Subcutaneous adipose tissue (tissue), 4 donors: ENCODE results near the gene CDH23. TPM values are rescaled to one million over a fixed set of nuclear protein-coding genes. Genes with fewer than 3 reads are reported as not detected.

ENCODE experiments used
- CTCF ChIP-seq: fragments of 450-650 bp; IDR thresholded peaks from one replicate; pipeline ENCODE4 v1.5.1; 2016; ENCODE audit warnings: low read depth, mild to moderate bottlenecking, control low read depth, antibody characterized with exemption, moderate library complexity
- total RNA-seq, 4 donors: library from RNA; depleted of rRNA; stranded (reverse); fragments of >200 nt; gene quantifications; one replicate each; pipeline ENCODE4 v1.1.0, GENCODE V29; 2016

Gene CDH23
- total RNA-seq, 4 donors from 2014 or later, result 14.3 to 74.8 (median 24.1) TPM

GRCh38 chr10:71848325-71849275, 451.9 kb downstream of the CDH23 start:
- TF ChIP-seq CTCF, result no peak

- no peak for TF ChIP-seq CTCF
These were observed 452.8 kb downstream of the CDH23 start for GRCh38 chr10:71849461-71849908.

- TF ChIP-seq CTCF, result no peak
These were observed 453.5 kb downstream of the CDH23 start for GRCh38 chr10:71850021-71850742.

GRCh38 chr10:71850743-71851464, 454.2 kb downstream of the CDH23 start, which contains the start of gene PSAP:
TSS of gene PSAP (minus strand) at chr10:71851251. CDS start at chr10:71851221, 30 bp downstream.
- no peak for TF ChIP-seq CTCF

GRCh38 chr10:71852355-71852937, 455.7 kb downstream of the CDH23 start:
- no peak for TF ChIP-seq CTCF

- no peak for TF ChIP-seq CTCF
These were observed 457.3 kb downstream of the CDH23 start for GRCh38 chr10:71854031-71854430.
